ENCODE measurements around the gene COL19A1. TPM values are rescaled to one million over a fixed set of nuclear protein-coding genes. Genes with fewer than 3 reads are reported as not detected.

COL19A1 gene
- total RNA-seq, 2 donors from 2014 or later, result 0.07 TPM; not detected in 1

GRCh38 chr6:70215460-70216108, 349.2 kb downstream of the COL19A1 start:
- Histone ChIP-seq H3K27ac (no peak overlapping the region), H3K4me1 (ENCODE audit: control insufficient read depth in 1 of 2, low read depth in 2 of 2) (no peaks in the 10 kb centered on the region), H3K36me3 (no peaks in the 10 kb centered on the region), H3K4me3 (no peak overlapping the region), H3K9me3 (no peaks in the 10 kb centered on the region), H3K27me3 (replicated peaks; ENCODE audit: insufficient read depth) (no peaks in the 10 kb centered on the region)
- TF ChIP-seq CTCF (IDR thresholded peaks at IDR 0.05), result no peak
- DNase-seq (ENCODE audit: low spot score) (no peak), ATAC-seq (ENCODE audit: insufficient number of reproducible peaks, low FRiP score, low read depth) (no peak)

- no peak for ATAC-seq (ENCODE audit: insufficient number of reproducible peaks, low FRiP score, low read depth)
- no peak for DNase-seq (ENCODE audit: low spot score)
- Histone ChIP-seq H3K4me1 (ENCODE audit: control insufficient read depth in 1 of 2, low read depth in 2 of 2) (no peaks in the 10 kb centered on the region), H3K9me3 (no peaks in the 10 kb centered on the region), H3K4me3 (no peak overlapping the region), H3K36me3 (no peaks in the 10 kb centered on the region), H3K27ac (no peak overlapping the region), H3K27me3 (replicated peaks; ENCODE audit: insufficient read depth) (no peaks in the 10 kb centered on the region)
- TF ChIP-seq CTCF (IDR thresholded peaks at IDR 0.05), result no peak
Measured at GRCh38 chr6:70216767-70217166, 350.4 kb downstream of the COL19A1 start.

- Histone ChIP-seq H3K4me3 (no peak overlapping the region), H3K27ac (no peak overlapping the region), H3K4me1 (ENCODE audit: control insufficient read depth in 1 of 2, low read depth in 2 of 2) (no peaks in the 10 kb centered on the region), H3K36me3 (no peaks in the 10 kb centered on the region), H3K9me3 (no peaks in the 10 kb centered on the region), H3K27me3 (replicated peaks; ENCODE audit: insufficient read depth) (no peaks in the 10 kb centered on the region)
- ATAC-seq (ENCODE audit: insufficient number of reproducible peaks, low FRiP score, low read depth) (no peak), DNase-seq (ENCODE audit: low spot score) (no peak)
- TF ChIP-seq CTCF (IDR thresholded peaks at IDR 0.05), result no peak
Measured at GRCh38 chr6:70219943-70220613, 353.7 kb downstream of the COL19A1 start.

- no peaks in the 10 kb centered on the region for H3K9me3 ChIP-seq
- no peaks in the 10 kb centered on the region for H3K4me1 ChIP-seq (ENCODE audit: control insufficient read depth in 1 of 2, low read depth in 2 of 2)
- no peak overlapping the region for H3K27ac ChIP-seq
- H3K4me3 ChIP-seq, result no peak overlapping the region
- H3K36me3 ChIP-seq, result no peaks in the 10 kb centered on the region
- peak; percentile 66 for TF ChIP-seq CTCF (IDR thresholded peaks at IDR 0.05)
- no peak for DNase-seq (ENCODE audit: low spot score)
- no peaks in the 10 kb centered on the region for H3K27me3 ChIP-seq (replicated peaks; ENCODE audit: insufficient read depth)
- no peak for ATAC-seq (ENCODE audit: insufficient number of reproducible peaks, low FRiP score, low read depth)
Measured at GRCh38 chr6:70221025-70221714, 354.8 kb downstream of the COL19A1 start.

GRCh38 chr6:70221715-70222438, 355.5 kb downstream of the COL19A1 start:
- Histone ChIP-seq H3K4me1 (ENCODE audit: control insufficient read depth in 1 of 2, low read depth in 2 of 2) (no peaks in the 10 kb centered on the region), H3K27ac (no peak overlapping the region), H3K9me3 (no peaks in the 10 kb centered on the region), H3K27me3 (replicated peaks; ENCODE audit: insufficient read depth) (no peaks in the 10 kb centered on the region), H3K4me3 (no peak overlapping the region), H3K36me3 (no peaks in the 10 kb centered on the region)
- DNase-seq (ENCODE audit: low spot score), result no peak
- ATAC-seq (ENCODE audit: insufficient number of reproducible peaks, low FRiP score, low read depth), result no peak
- TF ChIP-seq CTCF (IDR thresholded peaks at IDR 0.05), result no peak

Measured in thoracic aorta (tissue), 2 donors.